Neuronal stem cell (in vitro differentiated cells): Measurements from ENCODE around the gene NPAS2.
A peak's percentile ranks its signal among the peaks of the same experiment; 100 is the strongest.

Experiments used
- DNase-seq: peaks from one replicate; pipeline ENCODE4 v3.0.0-alpha.2; 2013; ENCODE audit warnings: low spot score
- H2AFZ ChIP-seq: one replicate; pipeline ENCODE4 v1.6.1; 2013; ENCODE audit warnings: mild to moderate bottlenecking, low read length, inconsistent platforms
- H2AK5ac ChIP-seq: 2 replicates; pipeline ENCODE4 v1.6.1; 2013; ENCODE audit warnings: low read depth, mild to moderate bottlenecking, inconsistent platforms, low read length, moderate library complexity, mixed read lengths
- H2BK120ac ChIP-seq: 2 replicates; pipeline ENCODE4 v1.6.1; 2013; ENCODE audit warnings: low read depth, mild to moderate bottlenecking, inconsistent platforms, low read length, moderate library complexity, mixed read lengths
- H2BK12ac ChIP-seq: one replicate; pipeline ENCODE4 v1.6.1; 2013; ENCODE audit warnings: low read length, inconsistent platforms
- H2BK15ac ChIP-seq: 2 replicates; pipeline ENCODE4 v1.6.1; 2013; ENCODE audit warnings: mild to moderate bottlenecking, low read length, inconsistent platforms, mixed read lengths
- H2BK5ac ChIP-seq: one replicate; pipeline ENCODE4 v1.6.1; 2013; ENCODE audit warnings: inconsistent platforms, mild to moderate bottlenecking, low read length, moderate library complexity
- H3K14ac ChIP-seq: one replicate; pipeline ENCODE4 v1.6.1; 2013; ENCODE audit warnings: low read length, inconsistent platforms
- H3K18ac ChIP-seq: 2 replicates; pipeline ENCODE4 v1.6.1; 2013; ENCODE audit warnings: low read length, inconsistent platforms
- H3K23ac ChIP-seq: 2 replicates; pipeline ENCODE4 v1.6.1; 2013; ENCODE audit warnings: low read depth, mild to moderate bottlenecking, mixed read lengths, low read length, inconsistent platforms; ENCODE audit not compliant: poor library complexity
- H3K27ac ChIP-seq: replicated peaks from 3 replicates; pipeline ENCODE4 v1.5.1; 2013; ENCODE audit warnings: low read length, inconsistent platforms
- H3K27me3 ChIP-seq, 3 experiments: 2 replicates each; pipeline ENCODE4 v1.6.1; 2013; ENCODE audit warnings: low read length in 3 of 3, mild to moderate bottlenecking in 2 of 3, inconsistent platforms in 1 of 3, low read depth in 1 of 3, mixed read lengths in 1 of 3, moderate library complexity in 1 of 3; ENCODE audit not compliant: control insufficient read depth in 3 of 3, insufficient read depth in 3 of 3
- H3K36me3 ChIP-seq, 2 donors: replicated peaks in 1 of 2; 2 replicates each; pipeline ENCODE4 v1.6.1; 2013; ENCODE audit warnings: low read length in 2 of 2; ENCODE audit not compliant: control insufficient read depth in 2 of 2, insufficient read depth in 2 of 2
- H3K4ac ChIP-seq: 2 replicates; pipeline ENCODE4 v1.6.1; 2013; ENCODE audit warnings: inconsistent platforms, mild to moderate bottlenecking, low read length, moderate library complexity
- H3K4me1 ChIP-seq, 2 donors: 1 replicate in 1 of 2; 2 replicates in 1 of 2; pipeline ENCODE4 v1.6.1; 2013; ENCODE audit warnings: low read length in 2 of 2, low read depth in 1 of 2; ENCODE audit not compliant: control insufficient read depth in 2 of 2, insufficient read depth in 1 of 2
- H3K4me2 ChIP-seq: one replicate; pipeline ENCODE4 v1.6.1; 2013; ENCODE audit warnings: mild to moderate bottlenecking, low read length, inconsistent platforms; ENCODE audit not compliant: insufficient read depth, poor library complexity, severe bottlenecking
- H3K4me3 ChIP-seq, 2 donors: 2 replicates each; pipeline ENCODE4 v1.5.1; 2013; ENCODE audit warnings: low read length in 2 of 2, mild to moderate bottlenecking in 2 of 2, inconsistent platforms in 1 of 2, moderate library complexity in 1 of 2
- H3K79me1 ChIP-seq: one replicate; pipeline ENCODE4 v1.6.1; 2013; ENCODE audit warnings: low read depth, mild to moderate bottlenecking, inconsistent platforms, low read length, moderate library complexity
- H3K9ac ChIP-seq: one replicate; pipeline ENCODE4 v1.6.1; 2013; ENCODE audit warnings: mild to moderate bottlenecking, low read depth, low read length, inconsistent platforms; ENCODE audit not compliant: poor library complexity
- H3K9me3 ChIP-seq, 2 donors: replicated peaks in 1 of 2; 2 replicates each; pipeline versions ENCODE3 to v1.6.1; 2013; ENCODE audit warnings: low read length in 2 of 2, mild to moderate bottlenecking in 2 of 2, inconsistent platforms in 1 of 2, low read depth in 1 of 2, mixed read lengths in 1 of 2, moderate library complexity in 1 of 2; ENCODE audit not compliant: control insufficient read depth in 2 of 2, insufficient read depth in 1 of 2
- H4K8ac ChIP-seq: one replicate; pipeline ENCODE4 v1.6.1; 2013; ENCODE audit warnings: low read depth, mild to moderate bottlenecking, inconsistent platforms, low read length, moderate library complexity
- H4K91ac ChIP-seq: one replicate; pipeline ENCODE4 v1.6.1; 2013; ENCODE audit warnings: low read length, low read depth, mild to moderate bottlenecking, inconsistent platforms; ENCODE audit not compliant: poor library complexity
- WGBS, 2 donors: extraction: QIAGEN DNeasy Blood & Tissue Kit; methylation state at CpG; one replicate each; pipeline ENCODE4 v1.1.7; 2013; ENCODE audit warnings: missing lambda C conversion rate in 2 of 2, mixed read lengths in 1 of 2; ENCODE audit not compliant: insufficient read length in 2 of 2, insufficient replicate concordance in 1 of 2; ENCODE audit errors: extremely low coverage in 2 of 2; 5-methylcytosine and 5-hydroxymethylcytosine counted together

NPAS2 gene

DNA sequence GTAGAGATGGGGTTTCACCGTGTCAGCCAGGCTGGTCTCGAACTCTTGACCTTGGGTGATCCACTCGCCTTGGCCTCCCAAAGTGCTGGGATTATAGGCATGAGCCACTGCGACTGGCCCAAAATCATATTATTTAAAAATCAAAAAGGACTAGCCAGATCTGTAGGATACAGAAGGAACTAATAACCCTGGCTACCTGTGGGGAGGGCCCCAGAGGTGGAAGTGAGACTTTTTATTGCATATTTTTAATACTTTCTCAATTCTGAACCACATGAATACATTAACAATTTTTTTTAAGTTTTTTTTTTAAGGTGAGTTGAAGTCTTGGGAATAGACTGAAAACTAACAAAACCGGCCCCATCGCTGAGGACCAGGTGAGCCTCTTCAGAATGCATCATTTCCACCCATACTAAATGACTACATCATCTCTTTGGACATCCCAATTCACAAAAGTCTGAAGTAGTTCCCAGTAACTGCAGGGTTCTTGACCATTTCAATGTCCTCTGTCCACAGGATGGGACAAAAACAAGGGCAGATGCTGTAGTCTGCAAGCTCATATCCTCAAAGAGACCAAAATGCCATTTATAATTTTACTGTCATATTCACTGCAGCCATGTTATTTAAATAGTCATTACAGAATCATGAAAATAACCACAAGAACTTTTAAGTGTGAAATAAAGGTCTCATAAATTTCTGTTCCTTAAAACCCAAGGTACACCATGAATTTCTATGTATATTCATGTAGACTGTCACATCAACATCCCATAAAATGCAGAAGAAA is 203.6 kb downstream of the NPAS2 start:
- Histone ChIP-seq H3K23ac (no peak overlapping the region), H2BK120ac (no peak overlapping the region), H3K36me3 (peaks cover 12 to 58% of the 10 kb centered on the region in 2 donors), H3K9me3 (peaks cover 0 to under 1% of the 10 kb centered on the region in 2 donors), H3K4ac (no peak overlapping the region), H3K27ac (no peak overlapping the region), H3K79me1 (no peaks in the 10 kb centered on the region), H3K4me2 (no peak overlapping the region), H2BK12ac (no peak overlapping the region), H3K27me3 (peaks cover 0 to 2% (median 0%) of the 10 kb centered on the region in 3 experiments), H3K14ac (no peak overlapping the region), H2BK5ac (no peak overlapping the region), H3K4me1 (peaks cover 10 to 11% of the 10 kb centered on the region in 2 donors), H3K18ac (no peak overlapping the region), H3K9ac (no peak overlapping the region), H3K4me3 (no peak overlapping the region), H4K8ac (no peak overlapping the region), H2AK5ac (no peak overlapping the region), H2BK15ac (no peak overlapping the region), H2AFZ (no peak overlapping the region), H4K91ac (no peak overlapping the region)
- DNase-seq = no peak
- whole genome bisulfite sequencing, 2 donors = no CpG with 5 or more reads among the region's 6 CpGs

DNA sequence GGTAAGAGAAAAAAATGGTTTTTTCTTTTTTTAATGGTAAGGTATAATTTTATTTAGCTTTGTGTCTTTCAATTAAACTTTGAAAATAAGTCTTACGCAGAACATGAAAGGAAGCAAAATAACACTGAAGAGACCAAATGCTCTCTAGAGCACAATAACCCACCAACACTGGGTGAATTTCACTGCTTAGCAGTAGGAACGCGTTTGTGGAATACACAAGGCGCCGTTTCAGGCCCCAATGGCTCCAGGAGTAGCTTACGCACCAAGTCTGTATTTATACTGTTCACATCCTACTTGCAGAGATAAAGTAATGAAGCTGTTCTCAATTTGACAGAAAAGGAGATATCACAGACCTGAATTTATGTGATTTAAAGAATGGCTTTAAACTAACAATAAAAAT is 205.6 kb downstream of the NPAS2 start:
- WGBS, 2 donors = no CpG with 5 or more reads among the region's 6 CpGs

DNA sequence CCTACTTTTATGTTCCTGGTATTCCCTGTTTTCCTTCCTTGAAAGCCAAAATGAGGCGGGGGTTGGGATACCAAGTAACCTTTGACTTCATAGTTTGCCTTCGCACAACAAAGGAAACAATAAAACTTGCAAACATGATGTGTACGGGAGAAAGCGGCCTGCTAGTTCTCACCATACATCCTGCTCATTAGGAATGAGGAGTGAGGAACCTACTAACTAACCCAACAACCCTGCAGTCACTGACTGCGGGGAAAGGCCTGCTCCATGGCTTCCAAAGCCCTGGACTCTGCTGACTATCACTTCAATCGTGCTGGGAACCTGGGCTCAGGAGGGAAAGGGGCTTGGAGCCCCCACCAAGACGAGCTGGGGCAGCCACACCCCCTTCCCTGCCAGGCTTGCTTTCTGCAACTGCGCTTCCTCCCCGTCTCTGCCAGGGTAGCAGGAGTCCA is 206.3 kb downstream of the NPAS2 start:
- Histone ChIP-seq H2BK15ac (no peak overlapping the region), H2AK5ac (no peak overlapping the region), H3K14ac (no peak overlapping the region), H2BK5ac (no peak overlapping the region), H2BK12ac (no peak overlapping the region), H3K9me3 (peaks cover 4 to 7% of the 10 kb centered on the region in 2 donors), H2BK120ac (no peak overlapping the region), H3K36me3 (peaks cover 9 to 33% of the 10 kb centered on the region in 2 donors), H3K27me3 (no peaks in the 10 kb centered on the region), H3K4me2 (no peak overlapping the region), H3K23ac (no peak overlapping the region), H3K27ac (peak overlapping the region; percentile 84), H3K4ac (peak overlapping the region; percentile 85), H3K79me1 (no peaks in the 10 kb centered on the region), H4K8ac (no peak overlapping the region), H3K18ac (peak overlapping the region; percentile 86), H3K9ac (no peak overlapping the region), H2AFZ (peak overlapping the region; percentile 48), H4K91ac (no peak overlapping the region), H3K4me3 (no peak overlapping the region), H3K4me1 (peaks cover 10 to 11% of the 10 kb centered on the region in 2 donors)
- no peak for DNase-seq
- WGBS, 2 donors = no CpG with 5 or more reads among the region's 9 CpGs

More for the DNA sequence above, 205.6 kb downstream of the NPAS2 start:
- Histone ChIP-seq H2BK12ac (no peak overlapping the region), H4K91ac (no peak overlapping the region), H4K8ac (no peak overlapping the region), H3K9me3 (peaks cover 4 to 7% of the 10 kb centered on the region in 2 donors), H3K79me1 (no peaks in the 10 kb centered on the region), H3K14ac (no peak overlapping the region), H2BK15ac (no peak overlapping the region), H2BK5ac (no peak overlapping the region), H2AFZ (peak overlapping the region; percentile 48), H3K18ac (no peak overlapping the region), H3K36me3 (peaks cover 12 to 40% of the 10 kb centered on the region in 2 donors), H3K4me1 (peaks cover 10 to 11% of the 10 kb centered on the region in 2 donors), H3K9ac (no peak overlapping the region), H3K27ac (no peak overlapping the region), H3K4me2 (no peak overlapping the region), H3K4me3 (no peak overlapping the region), H3K27me3 (no peaks in the 10 kb centered on the region), H2BK120ac (no peak overlapping the region), H3K4ac (no peak overlapping the region), H2AK5ac (no peak overlapping the region), H3K23ac (no peak overlapping the region)
- DNase-seq = no peak

DNA sequence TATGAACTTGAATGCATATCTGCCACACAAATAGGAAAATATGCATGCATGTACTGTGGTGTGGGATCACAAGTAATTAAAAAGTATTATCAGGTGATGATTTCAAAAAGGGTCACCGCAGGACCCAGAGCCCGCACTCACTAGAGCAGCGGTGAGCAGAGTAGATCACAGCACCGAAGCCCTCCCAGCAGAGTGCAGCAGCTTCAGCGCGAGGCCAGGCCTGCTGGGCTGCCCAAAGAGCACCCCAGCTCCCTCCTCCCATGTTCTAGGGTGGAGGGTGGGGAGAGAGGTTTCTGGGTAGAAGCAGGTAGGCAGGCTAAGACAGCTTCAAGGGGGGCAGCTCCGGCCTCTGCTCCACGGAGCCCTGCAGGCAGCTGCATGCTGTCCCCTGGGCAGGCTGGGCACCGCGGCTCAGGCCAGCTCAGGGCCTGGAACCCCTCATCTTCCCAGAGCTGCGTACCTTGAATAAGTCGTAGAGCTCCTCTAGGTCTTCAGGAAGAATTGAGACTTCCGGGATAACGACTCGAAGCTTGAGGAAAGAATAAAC is 207.1 kb downstream of the NPAS2 start:
- H2BK120ac ChIP-seq = no peak overlapping the region
- H2AK5ac ChIP-seq = peak overlapping the region; percentile 73
- H2BK12ac ChIP-seq = no peak overlapping the region
- no peak overlapping the region for H4K8ac ChIP-seq
- peaks cover 4 to 7% of the 10 kb centered on the region in 2 donors for H3K9me3 ChIP-seq
- peaks cover 6 to 26% of the 10 kb centered on the region in 2 donors for H3K36me3 ChIP-seq
- no peak overlapping the region for H3K4me3 ChIP-seq
- no peak overlapping the region for H3K4me2 ChIP-seq
- H2BK5ac ChIP-seq = no peak overlapping the region
- H3K9ac ChIP-seq = peak overlapping the region; percentile 39
- H3K79me1 ChIP-seq = no peaks in the 10 kb centered on the region
- DNase-seq = no peak
- no peak overlapping the region for H2BK15ac ChIP-seq
- H3K27ac ChIP-seq = no peak overlapping the region
- no peaks in the 10 kb centered on the region for H3K27me3 ChIP-seq
- H3K23ac ChIP-seq = no peak overlapping the region
- no CpG with 5 or more reads among the region's 15 CpGs for WGBS, 2 donors
- H3K14ac ChIP-seq = peak overlapping the region; percentile 59
- peak overlapping the region; percentile 67 for H3K18ac ChIP-seq
- H3K4ac ChIP-seq = no peak overlapping the region
- H2AFZ ChIP-seq = no peak overlapping the region
- no peak overlapping the region for H4K91ac ChIP-seq
- peaks cover 10 to 11% of the 10 kb centered on the region in 2 donors for H3K4me1 ChIP-seq
